Stimulated activated CD8-positive, alpha-beta memory T cell treated with anti-CD3 and anti-CD28 coated beads, Interleukin-7, amount 100 ng/mL, for 24 hours (primary cell): ENCODE measurements around the gene TWNK.
A peak's percentile ranks its signal among the peaks of the same experiment; 100 is the strongest.

Experiments used
- DNase-seq: peaks from one replicate; pipeline ENCODE4 v3.0.0-alpha.2; 2020; ENCODE audit warnings: low read depth

TWNK gene

DNA sequence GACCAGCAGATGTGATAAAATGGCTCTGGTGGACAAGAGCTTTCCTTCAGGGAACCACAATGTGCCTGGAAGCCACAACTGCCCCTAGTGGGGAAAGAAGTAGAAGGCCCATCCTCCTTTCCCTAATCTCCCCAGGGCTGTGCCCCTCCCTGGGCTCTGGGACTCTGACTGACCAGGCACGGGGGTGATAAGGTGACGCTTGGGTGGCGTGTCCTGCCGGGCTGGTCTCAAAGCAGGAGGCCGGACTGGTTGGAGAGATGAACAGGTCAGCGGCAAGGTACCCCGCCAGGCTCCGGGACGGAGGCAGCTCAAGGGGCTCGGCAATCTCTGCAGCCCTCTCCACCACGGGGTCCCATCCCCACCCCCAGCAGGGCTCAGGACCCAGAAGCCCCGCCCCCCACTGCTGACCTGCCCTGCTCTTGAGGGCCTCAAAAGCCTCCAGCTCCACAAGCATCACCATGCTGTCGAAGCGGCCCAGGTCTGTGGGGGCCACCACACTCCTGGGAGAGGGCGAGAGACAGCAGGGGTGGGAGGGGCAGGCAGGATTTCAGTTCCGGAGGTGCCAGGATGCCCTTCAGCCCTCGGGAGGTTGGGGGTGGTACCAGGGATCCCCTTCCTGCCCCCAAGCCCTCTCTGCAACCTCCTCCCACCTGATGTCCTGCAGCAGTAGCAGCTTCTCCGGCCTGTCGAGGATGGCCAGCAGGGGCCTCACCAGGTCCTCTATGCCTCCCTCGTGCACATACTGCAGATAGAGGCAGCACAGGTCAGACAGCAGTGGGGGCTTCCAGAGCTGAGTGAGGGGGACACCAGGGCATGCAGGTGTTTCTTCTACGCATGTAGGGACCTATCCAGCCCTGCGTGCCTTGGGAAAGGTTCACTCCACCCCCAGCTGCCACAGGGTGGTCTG, 24.4 kb downstream of the TWNK start:
- DNase-seq = no peak

DNA sequence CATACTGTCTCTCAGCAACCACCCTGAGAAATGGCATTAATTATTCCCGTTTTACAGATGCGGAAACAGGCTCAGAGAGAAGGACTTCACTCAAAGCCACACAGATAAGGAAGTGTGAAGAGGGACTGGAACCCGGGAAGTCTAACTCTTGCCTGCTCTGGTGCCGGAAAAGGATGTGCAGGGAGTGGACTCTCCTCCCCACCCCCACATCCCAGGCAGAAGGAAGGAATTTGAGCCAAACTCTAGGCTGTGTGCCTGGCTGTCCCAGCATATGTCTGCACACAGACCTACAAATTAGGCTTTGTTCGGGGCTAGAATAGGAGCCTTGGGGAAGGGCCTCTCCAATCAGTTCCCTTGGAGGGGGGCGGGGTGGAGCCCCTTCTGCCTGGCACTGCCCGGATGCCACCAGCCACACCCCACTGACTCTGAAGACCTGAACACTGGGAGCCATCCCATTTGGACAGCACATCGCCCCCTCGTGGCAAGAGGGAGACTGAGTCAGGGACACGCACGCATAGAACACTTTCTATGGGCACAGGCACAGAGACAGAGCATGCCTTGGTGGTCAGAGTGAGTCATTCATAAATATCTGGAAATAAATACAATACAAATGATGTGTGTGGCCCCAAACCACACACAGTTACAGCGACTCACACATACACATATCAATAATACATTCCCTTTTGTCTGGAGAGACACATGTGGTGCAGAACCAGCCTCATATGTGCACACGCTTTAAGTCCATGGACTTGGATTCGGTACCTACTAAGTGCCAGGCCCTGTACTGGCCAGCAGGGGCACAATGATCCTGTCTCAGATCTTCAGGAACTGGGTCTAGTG, 25.4 kb downstream of the TWNK start:
- peak; percentile 60 for DNase-seq

DNA sequence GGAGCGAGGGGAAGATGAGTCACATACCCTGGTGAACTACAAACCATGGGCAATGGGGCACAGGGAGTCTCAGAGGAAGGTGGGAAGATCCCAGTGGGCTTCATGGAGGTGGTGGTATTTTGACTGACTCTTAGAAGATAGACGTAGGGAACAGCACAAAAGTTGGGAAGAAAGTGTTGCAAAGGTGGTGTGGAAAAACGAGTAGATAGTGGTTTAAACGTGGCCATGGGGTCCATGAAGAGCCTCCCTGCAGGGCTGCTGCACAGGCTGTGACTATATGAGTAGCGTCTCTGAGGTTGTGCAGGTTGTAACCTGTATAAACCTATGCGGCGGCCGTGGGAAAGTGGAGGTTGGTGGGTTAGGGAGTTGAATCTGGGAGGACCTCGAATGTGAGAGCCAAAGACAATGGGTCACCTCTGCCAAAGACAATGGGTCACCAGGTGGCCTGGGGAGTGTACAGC, 26.1 kb downstream of the TWNK start:
- no peak for DNase-seq

DNA sequence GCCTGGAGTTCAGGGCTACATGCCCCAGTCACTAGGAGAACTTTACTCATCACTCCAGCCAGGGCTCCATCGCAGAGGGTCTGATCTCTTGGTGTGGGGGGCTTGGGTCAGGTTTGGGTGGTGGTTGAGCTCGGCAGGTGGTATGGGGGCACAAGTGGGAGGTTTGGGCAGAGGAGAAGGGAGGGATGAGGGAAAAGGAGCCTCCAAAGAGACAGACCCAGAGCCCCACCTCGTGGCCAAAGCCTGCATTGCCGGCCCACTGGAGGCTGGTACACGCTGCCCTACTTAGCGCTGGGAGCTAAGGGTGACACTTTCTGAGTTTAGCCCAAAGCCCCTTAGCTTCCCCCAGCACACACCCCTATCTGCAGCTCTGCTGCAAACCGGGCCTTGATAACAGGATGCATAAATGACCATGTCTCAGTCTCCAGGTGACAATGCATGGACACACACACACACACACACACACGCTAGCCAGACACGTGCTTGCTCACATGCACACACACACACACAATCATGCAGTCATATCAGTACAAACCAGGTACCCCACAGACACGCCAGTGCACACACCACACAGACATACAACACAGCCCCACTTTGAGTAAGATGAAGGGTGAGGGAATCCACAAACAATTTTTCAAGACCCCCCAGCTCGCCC, 27.0 kb downstream of the TWNK start:
- DNase-seq = peak; percentile 69

DNA sequence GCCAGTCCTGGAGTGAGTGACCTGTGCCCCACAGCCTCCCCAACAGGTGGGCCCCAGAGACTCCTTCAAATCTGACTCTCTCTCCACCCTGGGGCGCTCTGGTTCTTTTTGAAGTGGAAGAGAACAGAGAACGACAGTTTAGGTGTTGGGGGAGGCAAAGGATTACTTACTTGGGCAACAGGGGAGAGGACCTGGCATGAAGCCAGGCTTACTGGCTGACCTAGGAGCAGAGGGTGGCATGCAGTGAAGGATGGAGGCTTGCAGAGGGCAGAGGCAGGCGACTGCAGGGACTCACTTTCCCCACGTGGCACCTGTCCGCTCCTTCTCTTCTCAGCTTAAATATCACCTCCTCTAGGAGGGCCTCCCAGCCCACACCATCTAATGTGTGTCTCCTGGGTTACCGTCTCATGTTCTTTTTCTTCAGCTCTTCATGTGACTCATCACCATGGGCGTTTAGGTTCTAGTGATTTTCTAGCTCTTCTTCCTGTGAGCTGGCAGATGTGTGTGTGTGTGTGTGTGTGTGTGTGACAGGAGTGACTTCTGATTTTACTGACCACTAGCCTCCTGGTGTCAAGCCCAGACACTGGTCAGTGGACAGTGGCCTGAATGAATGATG, 27.7 kb downstream of the TWNK start:
- no peak for DNase-seq

DNA sequence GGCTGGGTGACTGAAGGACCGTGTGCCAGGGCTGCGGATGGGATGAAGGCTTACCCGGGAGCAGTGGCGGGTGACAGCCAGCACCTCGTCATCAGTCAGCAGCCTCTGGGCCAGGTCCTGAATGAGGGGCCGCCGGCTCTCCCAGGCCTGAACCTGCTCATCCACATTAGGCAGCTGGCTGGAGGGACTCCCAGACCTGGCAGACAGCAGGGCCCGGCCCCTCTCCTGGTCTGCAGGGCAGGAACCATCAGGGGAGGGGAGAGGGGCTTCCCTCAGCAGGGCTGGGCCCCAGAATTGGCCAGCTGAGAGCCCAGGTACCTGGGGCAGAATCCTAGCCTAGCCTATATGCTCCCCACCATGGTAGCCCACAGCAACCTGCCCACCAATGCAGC, 28.2 kb downstream of the TWNK start:
- DNase-seq = no peak

DNA sequence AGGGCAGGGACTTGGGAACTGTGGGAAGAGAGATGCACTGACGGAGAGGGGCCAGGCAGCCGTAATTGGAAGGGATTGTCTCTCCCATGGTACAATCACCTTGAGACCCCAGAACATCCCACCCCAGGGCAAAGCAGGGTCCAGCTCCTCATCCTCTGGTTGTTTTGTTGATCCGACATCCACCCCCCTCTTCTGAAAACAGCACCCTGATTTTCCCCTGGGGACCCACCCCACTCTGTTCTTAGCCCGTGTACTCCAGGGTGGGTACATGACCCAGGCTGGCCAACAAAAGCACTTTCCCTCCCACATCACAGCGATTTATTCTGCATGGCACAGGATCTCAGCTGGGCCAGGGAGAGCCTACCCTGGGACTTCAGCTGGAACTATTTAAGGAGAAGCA, 29.5 kb downstream of the TWNK start:
- no peak for DNase-seq

DNA sequence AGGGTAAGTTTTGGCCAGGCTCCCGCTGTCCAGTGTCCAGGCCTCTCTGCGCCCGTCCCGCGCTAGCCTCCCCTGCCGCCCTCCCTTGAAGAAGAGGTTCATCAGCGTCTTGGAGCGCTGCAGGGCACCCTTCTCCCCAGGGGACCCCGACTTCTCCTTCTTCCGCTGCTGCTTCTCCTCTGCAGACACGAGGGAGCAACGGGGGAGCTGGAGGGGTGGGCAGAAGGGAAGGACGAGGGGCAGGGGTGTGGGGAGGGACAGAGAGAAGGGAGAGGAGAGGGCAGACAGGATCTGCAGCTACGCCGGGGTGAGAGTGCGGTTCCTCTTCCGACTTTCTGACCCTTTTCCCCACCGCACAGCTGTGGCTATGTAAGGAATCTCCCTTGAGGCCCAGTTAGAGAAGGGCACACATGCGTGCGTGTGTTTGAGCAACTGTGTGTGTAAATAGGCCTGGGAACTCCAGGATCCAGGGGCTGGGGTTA, 30.8 kb downstream of the TWNK start:
- DNase-seq = no peak

DNA sequence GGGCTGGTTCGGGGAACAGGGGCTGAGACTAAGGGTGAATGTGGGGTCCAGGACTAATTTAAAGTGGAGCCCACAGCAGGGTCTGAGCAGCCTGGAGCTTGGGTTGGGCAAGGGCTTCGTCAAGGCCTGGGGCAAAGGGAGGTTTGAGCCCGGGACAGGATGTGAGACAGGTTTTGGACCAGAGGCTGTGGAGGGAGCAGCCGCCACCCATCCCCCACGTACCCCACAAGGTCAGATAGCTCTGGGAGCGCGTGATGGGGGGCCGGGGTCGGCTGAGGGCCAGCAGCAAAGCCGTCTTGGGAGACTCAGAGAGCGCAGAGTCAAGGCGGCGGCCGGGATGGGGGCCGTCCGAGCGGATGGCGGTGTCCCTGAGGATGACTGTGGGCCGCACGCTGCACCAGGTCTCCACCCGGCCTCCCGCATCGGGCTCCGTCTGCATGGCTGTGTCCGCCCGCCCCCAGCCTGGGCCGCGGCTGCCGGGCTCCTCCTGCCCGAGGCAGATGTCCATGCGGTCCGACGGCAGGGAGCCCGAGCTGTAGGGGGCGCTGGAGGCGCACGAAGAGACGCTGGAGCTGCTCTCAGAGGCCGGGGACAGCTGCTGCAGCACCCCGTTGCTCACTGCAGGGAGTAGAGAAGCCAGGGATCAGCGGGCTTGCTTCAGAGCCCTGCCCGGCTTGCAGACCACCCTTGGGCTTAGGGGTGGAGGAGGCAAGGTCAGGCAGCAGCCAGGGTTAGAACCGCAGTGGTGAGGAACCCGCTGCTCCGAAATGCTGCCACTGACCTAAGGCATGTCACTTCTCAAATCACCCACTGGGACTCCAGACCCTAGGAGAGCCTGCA, 31.5 kb downstream of the TWNK start:
- peak; percentile 62 for DNase-seq

DNA sequence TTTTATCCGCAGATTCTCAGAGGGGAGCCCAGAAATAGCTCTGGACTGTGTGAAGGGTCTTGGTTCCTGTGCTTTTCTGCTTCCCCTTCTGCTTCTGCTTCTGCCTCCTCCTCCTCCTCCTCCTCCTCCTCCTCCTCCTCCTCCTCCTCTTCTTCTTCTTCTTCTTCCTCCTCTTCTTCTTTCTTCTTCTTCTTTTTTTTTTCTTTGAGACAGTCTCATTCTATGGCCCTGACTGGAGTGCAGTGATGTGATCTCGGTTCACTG, 32.0 kb downstream of the TWNK start:
- no peak for DNase-seq

DNA sequence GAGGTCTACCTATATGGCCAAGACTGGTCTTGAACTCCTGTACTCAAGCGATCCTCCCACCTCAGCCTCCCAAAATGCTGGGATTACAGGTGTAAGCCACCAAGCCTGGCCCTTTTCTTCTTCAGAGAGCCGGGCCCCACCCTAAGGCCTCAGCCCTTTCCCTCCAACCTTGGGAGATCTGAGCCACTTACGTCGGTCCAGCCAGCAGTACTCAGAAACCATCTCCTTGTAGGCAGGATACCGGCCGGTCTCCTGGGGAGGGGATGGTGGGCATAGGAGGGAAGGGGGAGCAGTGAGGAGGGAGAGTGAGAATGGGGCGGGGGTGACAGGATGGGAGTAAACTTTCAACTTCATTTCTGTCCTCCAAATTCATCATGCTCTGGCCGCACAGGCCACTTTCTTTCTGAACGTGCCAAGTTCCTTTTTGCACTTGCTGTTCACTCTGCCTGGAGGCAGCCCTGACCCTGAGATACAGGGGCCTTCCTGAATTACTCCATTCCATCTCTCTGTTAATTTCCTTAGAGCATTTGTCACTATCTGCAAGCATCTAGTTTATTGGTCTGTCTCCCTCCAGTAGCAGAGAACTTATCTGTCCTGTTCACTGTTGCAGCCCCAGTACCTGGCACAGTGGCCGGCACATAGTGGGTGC, 33.2 kb downstream of the TWNK start:
- no peak for DNase-seq

DNA sequence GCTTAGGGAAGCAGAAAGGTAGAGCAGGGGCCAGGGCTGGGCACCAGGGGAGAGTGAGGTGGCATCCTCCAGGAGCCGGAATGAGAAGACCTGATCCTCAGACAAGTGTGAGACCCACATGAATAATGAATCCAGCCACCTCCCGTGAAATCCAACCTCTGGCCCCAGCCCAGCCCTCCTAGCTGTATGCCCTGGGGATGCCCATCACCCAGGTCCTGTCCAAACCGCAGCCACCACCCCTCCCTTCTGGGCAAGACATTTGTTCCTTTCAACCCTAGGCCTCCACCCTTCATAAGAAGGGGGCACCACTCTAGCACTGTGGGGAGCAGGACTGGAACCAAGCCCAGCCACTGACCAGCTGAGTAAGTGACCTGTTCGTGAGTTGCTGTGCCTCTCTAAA, 33.9 kb downstream of the TWNK start:
- no peak for DNase-seq

DNA sequence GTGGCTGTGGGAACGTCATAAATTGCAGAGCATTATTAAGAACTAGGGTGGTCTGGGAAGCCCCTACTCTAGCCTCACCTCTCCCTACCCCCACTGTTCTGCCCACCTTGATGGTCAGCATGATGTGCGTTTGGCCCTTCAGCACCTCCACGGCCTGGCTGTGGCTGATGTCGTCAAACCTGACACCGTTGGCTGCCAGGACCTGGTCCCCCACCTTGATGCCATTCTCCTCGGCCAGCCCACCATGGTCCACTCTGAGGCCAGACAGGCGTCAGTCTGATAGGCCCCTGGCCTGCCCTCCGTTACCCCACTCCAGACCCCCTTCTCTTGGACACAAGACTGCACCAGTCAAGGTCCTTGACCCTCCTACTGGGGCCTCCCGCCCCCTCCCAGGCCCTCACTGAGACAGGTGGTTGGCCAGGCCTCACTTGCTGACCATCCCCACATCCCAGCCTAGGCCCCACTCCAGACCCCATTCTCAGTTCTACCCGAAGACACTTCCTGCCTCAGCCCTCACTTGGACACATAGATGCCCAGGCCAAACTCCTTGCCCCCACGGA, 34.4 kb downstream of the TWNK start:
- no peak for DNase-seq

DNA sequence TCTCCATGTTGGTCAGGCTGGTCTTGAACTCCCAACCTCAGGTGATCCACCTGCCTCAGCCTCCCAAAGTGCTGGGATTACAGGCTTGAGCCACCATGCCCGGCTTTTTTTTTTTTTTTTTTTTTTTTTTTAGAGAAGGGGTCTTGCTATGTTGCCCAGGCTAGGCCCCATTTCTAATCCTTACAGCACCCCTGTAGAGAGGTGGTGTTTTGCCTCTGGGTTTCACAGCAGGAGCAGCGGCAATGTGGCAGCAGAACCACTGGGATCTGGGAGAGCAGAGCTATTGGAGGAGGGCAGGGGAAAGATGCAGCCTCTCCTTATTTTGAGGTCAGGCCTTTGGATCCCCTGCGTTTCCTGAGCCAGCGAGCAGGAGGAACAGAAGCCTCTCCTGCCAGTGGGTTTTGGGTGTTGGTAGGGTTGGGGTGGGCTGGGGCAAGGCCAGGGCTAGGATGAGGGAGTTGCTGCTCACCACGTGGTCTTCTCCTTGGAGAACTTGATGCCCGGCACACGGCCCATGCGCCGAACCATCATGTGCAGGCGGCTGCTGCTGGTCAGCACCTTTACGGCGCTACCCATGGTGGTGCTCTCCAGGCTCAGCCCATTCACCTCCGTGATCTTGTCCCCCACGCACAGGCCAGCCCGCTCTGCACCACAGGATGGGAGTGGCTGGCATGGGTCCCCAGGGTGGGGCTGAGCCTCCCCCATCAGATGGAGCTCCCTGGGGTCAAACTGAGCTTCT, 35.8 kb downstream of the TWNK start:
- DNase-seq = no peak

DNA sequence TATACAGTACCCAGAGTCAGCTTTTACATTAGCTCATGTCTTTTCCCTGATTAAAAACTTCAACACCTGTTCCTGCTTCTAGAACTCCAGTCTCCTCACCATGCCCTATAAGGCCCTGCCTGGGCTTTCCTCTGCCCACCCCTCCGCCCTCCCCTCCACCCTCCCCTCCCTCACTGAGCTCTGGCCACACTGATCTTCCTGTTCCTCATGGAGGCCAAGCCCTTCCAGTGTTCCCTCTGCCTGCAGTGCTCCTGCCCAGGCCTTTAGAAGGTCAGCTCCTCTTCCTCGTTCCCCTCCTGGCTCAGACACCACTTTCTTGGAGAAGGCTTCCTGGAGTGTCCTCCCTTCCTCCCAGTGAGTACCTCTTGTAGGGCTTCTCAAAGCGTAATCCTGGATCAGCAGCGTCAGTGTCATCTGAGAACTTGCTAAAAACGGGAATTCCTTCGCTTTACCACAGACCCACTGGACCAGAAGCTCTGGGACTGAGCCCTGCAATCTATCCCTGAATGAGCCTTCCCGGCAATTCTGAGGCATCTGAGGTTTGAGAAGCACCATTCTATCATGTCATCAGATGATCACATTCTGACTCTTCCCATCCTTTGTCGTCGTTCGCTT, 39.9 kb downstream of the TWNK start:
- DNase-seq = no peak

DNA sequence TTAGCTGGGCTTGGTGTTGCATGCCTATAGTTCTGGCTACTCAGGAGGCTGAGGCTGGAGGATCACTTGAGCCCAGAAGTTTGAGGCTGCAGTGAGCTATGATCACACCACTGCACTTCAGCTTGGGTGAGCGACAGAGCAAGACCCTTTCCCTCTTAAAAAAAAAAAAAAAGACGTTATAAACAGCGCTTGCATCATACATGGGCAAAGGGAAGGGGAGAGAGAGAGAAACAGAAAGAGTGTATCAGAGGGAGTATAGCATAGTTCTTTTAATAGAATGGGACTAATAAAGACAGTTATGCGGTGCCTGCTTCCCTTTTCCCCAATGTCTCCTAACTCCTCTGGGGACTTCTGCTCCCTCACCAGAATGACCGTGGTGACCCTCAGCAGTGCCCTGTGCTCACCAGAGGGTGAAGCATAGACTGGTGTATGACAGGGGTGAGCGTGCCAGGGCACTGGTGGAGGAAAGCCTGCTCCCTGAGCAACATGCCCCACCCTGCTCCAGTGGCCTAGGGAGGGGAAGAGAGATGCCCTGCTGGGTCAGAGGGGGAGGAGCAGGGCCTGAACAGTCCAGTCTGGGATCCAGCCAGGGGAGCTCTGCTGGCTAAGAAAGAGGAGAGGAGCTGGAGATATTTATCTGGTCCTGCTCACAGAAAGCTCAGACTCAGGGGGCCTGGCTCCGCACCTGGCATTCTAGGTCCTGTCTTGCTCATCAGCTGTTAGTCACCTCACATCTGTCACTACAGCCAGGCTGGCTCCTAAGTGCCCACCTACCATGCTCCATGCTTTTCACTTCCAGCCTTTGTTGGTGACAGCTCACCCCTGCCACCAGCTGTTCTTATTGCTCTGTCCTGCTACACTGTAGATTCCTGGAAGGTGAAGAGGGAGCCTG, 41.3 kb downstream of the TWNK start:
- no peak for DNase-seq

DNA sequence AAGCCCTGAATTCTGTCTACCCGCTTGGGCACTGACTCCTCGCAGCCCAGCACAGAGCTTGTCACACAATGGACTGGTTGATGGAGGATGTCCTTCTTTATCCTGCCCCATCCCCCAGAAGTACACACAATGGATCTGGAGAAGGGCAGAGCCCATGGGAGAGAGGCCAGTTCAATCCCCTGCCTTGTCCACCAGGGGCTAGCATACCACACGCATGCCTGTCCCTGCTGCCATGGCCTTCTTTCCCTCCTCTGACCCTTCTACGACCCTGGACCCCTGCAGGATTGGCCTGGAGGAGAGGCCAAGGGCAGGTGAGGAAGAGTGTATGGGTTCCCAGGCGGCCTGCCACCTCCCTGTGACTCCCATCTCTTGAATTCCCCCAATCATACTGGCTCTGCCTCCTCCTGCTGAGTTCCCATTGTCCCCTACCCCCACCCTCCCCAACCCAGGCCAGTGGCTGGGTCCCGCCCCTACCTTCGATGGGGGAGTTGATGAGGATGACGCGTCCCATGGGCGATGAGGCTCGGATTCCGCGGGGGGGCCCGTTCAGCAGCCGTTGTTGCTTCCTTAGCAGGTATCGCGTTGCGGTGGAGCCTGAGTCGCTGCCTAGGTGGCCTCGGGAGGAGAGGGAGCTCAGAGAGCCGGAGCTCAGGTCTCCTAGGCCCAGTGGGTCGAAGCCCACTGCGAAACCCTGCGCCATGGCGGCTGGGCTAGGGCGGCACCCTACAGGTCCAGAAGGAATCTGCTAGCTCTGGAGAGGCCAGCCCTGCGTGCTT, 42.4 kb downstream of the TWNK start:
- DNase-seq = no peak
